Adipocyte (in vitro differentiated cells): ENCODE measurements around the gene CTDSPL.

Source experiments
- DNase-seq: peaks from one replicate; pipeline ENCODE4 v3.0.0-alpha.2; 2015; ENCODE audit warnings: low read depth
- H3K27me3 ChIP-seq: replicated peaks from 2 replicates; pipeline ENCODE4 v1.7.0; 2013; ENCODE audit warnings: mild to moderate bottlenecking, low read length, moderate library complexity; ENCODE audit not compliant: control insufficient read depth, insufficient read depth
- H3K36me3 ChIP-seq: 2 replicates; pipeline ENCODE4 v1.7.0; 2013; ENCODE audit warnings: low read length, mild to moderate bottlenecking, moderate library complexity; ENCODE audit not compliant: control insufficient read depth, insufficient read depth, severe bottlenecking
- H3K4me1 ChIP-seq: 2 replicates; pipeline ENCODE4 v1.7.0; 2013; ENCODE audit warnings: mild to moderate bottlenecking, low read length, moderate library complexity; ENCODE audit not compliant: control insufficient read depth, insufficient read depth
- H3K4me3 ChIP-seq: 2 replicates; pipeline ENCODE4 v1.7.0; 2013; ENCODE audit warnings: mild to moderate bottlenecking, low read length, moderate library complexity
- H3K9ac ChIP-seq: 2 replicates; pipeline ENCODE4 v1.7.0; 2013; ENCODE audit warnings: mild to moderate bottlenecking, low read length, moderate library complexity
- H3K9me3 ChIP-seq: 2 replicates; pipeline ENCODE4 v1.7.0; 2013; ENCODE audit warnings: mild to moderate bottlenecking, low read length, moderate library complexity; ENCODE audit not compliant: control insufficient read depth

Gene CTDSPL

GRCh38 chr3:37918627-37919026 is 56.9 kb downstream of the CTDSPL start:
- Histone ChIP-seq H3K4me1 (peaks cover 15% of the 10 kb centered on the region), H3K9ac (no peak overlapping the region), H3K36me3 (no peaks in the 10 kb centered on the region)

GRCh38 chr3:37920156-37920699 is 58.5 kb downstream of the CTDSPL start:
- H3K27me3 ChIP-seq: no peaks in the 10 kb centered on the region
- H3K9ac ChIP-seq: no peak overlapping the region
- H3K36me3 ChIP-seq: no peaks in the 10 kb centered on the region
- no peak overlapping the region for H3K4me3 ChIP-seq
- no peak for DNase-seq
- H3K9me3 ChIP-seq: no peaks in the 10 kb centered on the region
- peaks cover 30% of the 10 kb centered on the region for H3K4me1 ChIP-seq

More at GRCh38 chr3:37918627-37919026, 56.9 kb downstream of the CTDSPL start:
- peak; percentile 38 for DNase-seq
- Histone ChIP-seq H3K27me3 (no peaks in the 10 kb centered on the region), H3K4me3 (no peak overlapping the region), H3K9me3 (no peaks in the 10 kb centered on the region)

- no peaks in the 10 kb centered on the region for H3K36me3 ChIP-seq
- H3K9me3 ChIP-seq: no peaks in the 10 kb centered on the region
- no peak for DNase-seq
- no peak overlapping the region for H3K9ac ChIP-seq
- no peak overlapping the region for H3K4me3 ChIP-seq
- H3K4me1 ChIP-seq: peaks cover 30% of the 10 kb centered on the region
- no peaks in the 10 kb centered on the region for H3K27me3 ChIP-seq
These were observed 59.3 kb downstream of the CTDSPL start for GRCh38 chr3:37921025-37921424.

- H3K4me3 ChIP-seq: peak overlapping the region; percentile 17
- no peaks in the 10 kb centered on the region for H3K27me3 ChIP-seq
- H3K9ac ChIP-seq: peak overlapping the region; percentile 7
- no peaks in the 10 kb centered on the region for H3K36me3 ChIP-seq
- H3K4me1 ChIP-seq: peaks cover 39% of the 10 kb centered on the region
- peak; percentile 60 for DNase-seq
- no peaks in the 10 kb centered on the region for H3K9me3 ChIP-seq
These were observed 61.3 kb downstream of the CTDSPL start for GRCh38 chr3:37922721-37923568.

GRCh38 chr3:37923569-37924040 is 61.9 kb downstream of the CTDSPL start:
- peaks cover 39% of the 10 kb centered on the region for H3K4me1 ChIP-seq
- peak overlapping the region; percentile 39 for H3K4me3 ChIP-seq
- H3K9ac ChIP-seq: peak overlapping the region; percentile 39

GRCh38 chr3:37924453-37924852 is 62.8 kb downstream of the CTDSPL start:
- Histone ChIP-seq H3K9me3 (no peaks in the 10 kb centered on the region), H3K9ac (no peak overlapping the region), H3K27me3 (no peaks in the 10 kb centered on the region), H3K4me3 (peak overlapping the region; percentile 39), H3K4me1 (peaks cover 39% of the 10 kb centered on the region), H3K36me3 (no peaks in the 10 kb centered on the region)
- no peak for DNase-seq

More at GRCh38 chr3:37923569-37924040, 61.9 kb downstream of the CTDSPL start:
- Histone ChIP-seq H3K27me3 (no peaks in the 10 kb centered on the region), H3K36me3 (no peaks in the 10 kb centered on the region), H3K9me3 (no peaks in the 10 kb centered on the region)
- DNase-seq: no peak

- no peak for DNase-seq
- H3K9me3 ChIP-seq: no peaks in the 10 kb centered on the region
- H3K9ac ChIP-seq: no peak overlapping the region
These were observed 63.5 kb downstream of the CTDSPL start for GRCh38 chr3:37925157-37925556.

GRCh38 chr3:37926611-37927010 is 64.9 kb downstream of the CTDSPL start:
- Histone ChIP-seq H3K36me3 (no peaks in the 10 kb centered on the region), H3K4me1 (peaks cover 39% of the 10 kb centered on the region), H3K9ac (no peak overlapping the region), H3K27me3 (no peaks in the 10 kb centered on the region), H3K4me3 (no peak overlapping the region), H3K9me3 (no peaks in the 10 kb centered on the region)
- DNase-seq: no peak

More at GRCh38 chr3:37925157-37925556, 63.5 kb downstream of the CTDSPL start:
- no peaks in the 10 kb centered on the region for H3K36me3 ChIP-seq
- no peak overlapping the region for H3K4me3 ChIP-seq
- no peaks in the 10 kb centered on the region for H3K27me3 ChIP-seq
- H3K4me1 ChIP-seq: peaks cover 39% of the 10 kb centered on the region

GRCh38 chr3:37930495-37930894 is 68.8 kb downstream of the CTDSPL start:
- H3K9me3 ChIP-seq: no peaks in the 10 kb centered on the region
- no peaks in the 10 kb centered on the region for H3K36me3 ChIP-seq
- peaks cover 17% of the 10 kb centered on the region for H3K4me1 ChIP-seq
- H3K9ac ChIP-seq: no peak overlapping the region
- DNase-seq: no peak
- H3K27me3 ChIP-seq: no peaks in the 10 kb centered on the region
- no peak overlapping the region for H3K4me3 ChIP-seq

- Histone ChIP-seq H3K36me3 (no peaks in the 10 kb centered on the region), H3K4me1 (peaks cover 28% of the 10 kb centered on the region), H3K4me3 (no peak overlapping the region), H3K27me3 (no peaks in the 10 kb centered on the region), H3K9ac (no peak overlapping the region), H3K9me3 (no peaks in the 10 kb centered on the region)
- DNase-seq: no peak
These were observed 70.8 kb downstream of the CTDSPL start for GRCh38 chr3:37932505-37932904.

GRCh38 chr3:37934631-37935289 is 73.1 kb downstream of the CTDSPL start:
- H3K36me3 ChIP-seq: no peaks in the 10 kb centered on the region
- no peaks in the 10 kb centered on the region for H3K27me3 ChIP-seq
- no peaks in the 10 kb centered on the region for H3K9me3 ChIP-seq
- no peak overlapping the region for H3K4me3 ChIP-seq
- peaks cover 30% of the 10 kb centered on the region for H3K4me1 ChIP-seq
- no peak overlapping the region for H3K9ac ChIP-seq
- no peak for DNase-seq
